Large intestine (tissue), 3 donors: ENCODE data around the gene CCDC146. TPM values are rescaled to one million over a fixed set of nuclear protein-coding genes. Genes with fewer than 3 reads are reported as not detected.

Experiments used
- DNase-seq, 2 donors: peaks; one replicate each; pipeline versions ENCODE4 v3.0.0 to v3.0.0-alpha.2; 2013
- H3K27ac ChIP-seq: one replicate; pipeline ENCODE4 v1.5.1; 2013; ENCODE audit warnings: low read length
- H3K27me3 ChIP-seq: 2 replicates; pipeline ENCODE4 v1.6.1; 2013; ENCODE audit warnings: low read length; ENCODE audit not compliant: control insufficient read depth, insufficient read depth
- H3K36me3 ChIP-seq: 2 replicates; pipeline ENCODE4 v1.6.1; 2013; ENCODE audit warnings: low read length; ENCODE audit not compliant: control insufficient read depth, insufficient read depth
- H3K4me1 ChIP-seq: one replicate; pipeline ENCODE4 v1.6.1; 2013; ENCODE audit warnings: low read length; ENCODE audit not compliant: control insufficient read depth, insufficient read depth
- H3K4me3 ChIP-seq: one replicate; pipeline ENCODE4 v1.5.1; 2013; ENCODE audit warnings: low read length
- H3K9me3 ChIP-seq: one replicate; pipeline ENCODE4 v1.6.1; 2013; ENCODE audit warnings: mild to moderate bottlenecking, low read depth, low read length, moderate library complexity; ENCODE audit not compliant: control insufficient read depth
- WGBS: methylation state at CpG from one replicate; pipeline ENCODE4 v1.1.5; 2013; ENCODE audit warnings: low lambda C conversion rate; ENCODE audit not compliant: insufficient coverage; 5-methylcytosine and 5-hydroxymethylcytosine counted together
- polyA plus RNA-seq: library from polyadenylated mRNA; unstranded; fragments of 120-200 nt; gene quantifications from one replicate; pipeline ENCODE4 v1.2.1, GENCODE V29; 2013

CCDC146 gene
- polyA plus RNA-seq, 1 donor, result 13.4 TPM

DNA sequence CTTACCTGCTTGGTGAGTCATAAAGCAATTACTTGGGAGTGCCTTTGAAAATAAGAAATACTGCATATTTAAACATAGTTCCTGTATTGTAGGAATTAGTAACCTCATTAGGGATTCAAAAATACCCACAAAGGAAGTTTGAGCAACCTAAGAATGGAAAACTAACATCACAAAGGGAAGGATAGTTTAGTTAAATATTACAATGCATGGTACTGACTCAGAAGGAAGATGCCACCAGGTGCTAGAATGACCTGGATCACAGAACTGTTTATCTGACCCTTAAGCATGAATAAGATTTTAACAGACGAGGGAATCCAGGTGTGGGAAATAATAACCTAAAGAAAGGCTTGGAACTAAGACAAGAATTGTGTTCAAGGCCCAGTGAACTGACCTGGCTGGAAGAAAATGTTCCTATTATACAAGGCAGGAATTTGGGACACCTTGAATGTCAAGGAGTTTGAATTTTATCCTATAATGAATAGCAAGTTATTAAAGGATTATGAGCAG, 187.4 kb downstream of the CCDC146 start:
- 50% methylated on average over 1 of the region's 1 CpG for WGBS
- H3K4me3 ChIP-seq, result no peak overlapping the region
- H3K36me3 ChIP-seq, result peaks cover 21% of the 10 kb centered on the region
- H3K27me3 ChIP-seq, result no peaks in the 10 kb centered on the region
- H3K4me1 ChIP-seq, result no peaks in the 10 kb centered on the region
- no peak for DNase-seq
- no peaks in the 10 kb centered on the region for H3K9me3 ChIP-seq
- H3K27ac ChIP-seq, result no peak overlapping the region

DNA sequence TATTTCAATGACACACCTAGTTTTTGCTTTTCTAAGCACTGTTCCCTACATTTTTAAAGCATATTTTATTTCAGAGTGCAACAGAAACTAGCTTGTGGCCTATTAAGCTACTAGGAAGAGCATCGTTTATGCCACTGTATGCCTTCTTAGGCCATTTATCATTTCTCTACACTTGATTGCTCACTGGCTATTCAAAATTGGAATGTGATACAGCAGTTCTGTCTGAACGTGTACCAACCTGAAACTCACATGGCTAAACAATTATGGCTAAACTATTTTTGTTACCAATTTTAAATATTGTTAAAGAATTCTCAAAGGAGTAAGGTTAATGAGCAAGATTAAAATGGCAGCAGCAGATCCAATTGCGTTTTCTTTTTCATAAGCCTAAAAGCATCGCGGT, 188.6 kb downstream of the CCDC146 start:
- H3K4me1 ChIP-seq, result no peaks in the 10 kb centered on the region
- no peak for DNase-seq
- WGBS, result no CpG with 5 or more reads among the region's 5 CpGs
- H3K36me3 ChIP-seq, result peaks cover 21% of the 10 kb centered on the region
- no peak overlapping the region for H3K27ac ChIP-seq
- no peaks in the 10 kb centered on the region for H3K9me3 ChIP-seq
- no peaks in the 10 kb centered on the region for H3K27me3 ChIP-seq
- no peak overlapping the region for H3K4me3 ChIP-seq

DNA sequence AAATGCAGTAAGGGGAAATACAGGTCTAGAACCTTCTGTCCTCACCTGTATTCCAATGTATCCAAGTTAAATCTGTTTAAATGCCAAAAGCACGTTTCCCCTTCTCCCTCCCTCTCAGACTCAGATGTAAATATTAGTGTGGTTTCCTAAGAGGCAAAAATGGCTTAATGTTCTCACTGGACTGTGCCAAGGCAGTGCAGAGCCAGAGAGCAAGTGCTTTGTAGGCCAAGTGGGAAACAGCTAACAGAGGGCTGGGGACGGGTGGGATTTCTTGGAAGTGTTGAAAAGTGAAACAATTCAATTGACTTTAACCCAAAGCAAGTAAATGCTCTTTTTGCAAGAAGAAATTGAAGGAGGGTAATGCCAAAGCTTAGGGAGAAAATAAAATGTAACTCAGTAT, 190.7 kb downstream of the CCDC146 start:
- H3K4me1 ChIP-seq, result no peaks in the 10 kb centered on the region

DNA sequence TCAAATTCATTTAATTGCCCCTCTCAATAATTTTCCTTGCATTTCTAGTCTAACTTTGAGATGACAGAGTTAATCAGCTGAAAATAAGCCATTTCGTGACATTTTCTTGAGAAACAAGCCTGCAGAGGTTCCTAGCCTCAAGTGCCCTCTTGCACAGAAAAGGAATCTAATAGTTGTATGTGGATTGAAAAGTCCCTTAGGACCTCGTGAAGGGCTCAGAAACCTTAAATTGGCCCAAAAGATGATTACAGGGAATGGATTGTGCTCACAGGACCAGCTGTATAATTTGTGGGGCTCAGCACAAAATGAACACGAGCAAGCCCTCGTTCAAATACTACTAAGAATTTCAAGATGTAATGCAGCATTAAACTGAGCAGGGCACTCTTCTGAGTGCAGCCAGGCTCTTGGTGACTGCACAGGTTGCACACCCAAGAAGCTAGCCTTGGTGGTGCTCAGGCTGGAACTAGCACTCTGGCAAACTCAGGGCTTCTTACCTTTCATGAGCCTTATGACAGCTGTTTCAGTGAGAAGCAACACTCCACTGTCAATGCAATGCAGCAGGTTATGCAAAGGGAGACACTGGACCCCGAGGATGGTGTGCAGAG, 191.6 kb downstream of the CCDC146 start:
- Histone ChIP-seq H3K4me3 (no peak overlapping the region), H3K36me3 (peaks cover 24% of the 10 kb centered on the region), H3K27ac (no peak overlapping the region), H3K4me1 (no peaks in the 10 kb centered on the region), H3K9me3 (no peaks in the 10 kb centered on the region), H3K27me3 (no peaks in the 10 kb centered on the region)
- no peak for DNase-seq
- WGBS, result no CpG with 5 or more reads among the region's 5 CpGs

More for the DNA sequence above, 190.7 kb downstream of the CCDC146 start:
- Histone ChIP-seq H3K27me3 (no peaks in the 10 kb centered on the region), H3K36me3 (peaks cover 25% of the 10 kb centered on the region), H3K27ac (no peak overlapping the region), H3K4me3 (no peak overlapping the region), H3K9me3 (no peaks in the 10 kb centered on the region)
- WGBS, result no CpG with 5 or more reads among the region's 2 CpGs
- DNase-seq, result no peak

DNA sequence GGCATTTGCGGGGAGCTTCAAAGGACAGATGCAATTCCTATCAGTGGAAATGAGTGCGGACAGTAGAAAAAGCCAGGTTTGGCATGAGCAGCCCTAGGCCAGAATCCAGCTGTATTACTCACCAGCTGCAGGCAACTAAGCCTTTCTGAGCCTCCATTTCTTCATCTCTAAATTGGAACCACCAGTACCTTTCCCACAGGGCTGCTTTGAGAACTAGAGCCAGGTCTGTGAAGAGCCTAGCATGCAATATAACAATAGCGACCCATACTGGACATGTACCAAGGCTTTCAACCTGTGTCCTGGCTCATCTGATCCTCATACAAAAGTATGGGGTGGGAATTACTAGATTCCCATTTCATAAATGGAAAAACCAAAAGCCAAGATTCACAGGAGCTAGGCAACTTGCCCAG, 192.8 kb downstream of the CCDC146 start:
- peaks cover 21% of the 10 kb centered on the region for H3K36me3 ChIP-seq
- no peaks in the 10 kb centered on the region for H3K4me1 ChIP-seq
- no peak for DNase-seq
- no peak overlapping the region for H3K4me3 ChIP-seq
- H3K27me3 ChIP-seq, result no peaks in the 10 kb centered on the region
- no peak overlapping the region for H3K27ac ChIP-seq
- no peaks in the 10 kb centered on the region for H3K9me3 ChIP-seq
- no CpG with 5 or more reads among the region's 3 CpGs for WGBS

DNA sequence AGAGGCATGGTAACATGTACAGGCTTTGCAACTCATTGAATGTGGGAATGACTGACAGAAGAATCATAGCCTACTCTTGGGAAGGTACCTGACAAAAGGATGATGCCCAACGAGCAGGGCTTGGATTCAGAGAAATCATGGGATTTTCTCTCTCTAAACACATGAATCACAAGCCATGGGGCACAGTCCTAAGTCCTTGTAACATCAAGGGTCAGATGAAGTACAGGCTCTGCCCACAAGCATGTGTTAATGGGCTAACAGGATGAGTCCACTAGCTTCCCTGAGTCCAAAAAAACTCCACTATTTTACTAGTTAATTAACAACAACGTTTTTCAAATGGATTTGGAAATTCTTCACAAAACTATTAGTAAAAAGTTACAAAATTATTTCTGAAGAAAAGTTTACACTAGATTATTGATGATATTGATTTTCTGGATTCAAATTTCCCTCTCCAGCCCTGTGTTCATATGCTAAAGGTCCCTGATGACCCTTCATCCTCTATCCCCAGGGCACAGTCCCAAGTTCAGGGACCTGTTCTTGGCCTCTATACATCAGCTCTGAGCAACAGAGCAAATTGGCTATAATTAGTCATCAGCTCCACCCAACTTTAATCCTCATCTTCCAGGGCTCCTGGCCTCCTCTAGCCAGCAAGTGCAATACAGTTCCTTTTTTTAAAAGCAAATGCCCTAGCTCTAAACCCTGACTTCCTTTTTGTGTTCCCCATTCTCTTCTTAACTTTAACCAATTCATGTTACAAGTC, 194.0 kb downstream of the CCDC146 start:
- peak in 1 of 2 donors; percentile 31 for DNase-seq
- Histone ChIP-seq H3K36me3 (peaks cover 19% of the 10 kb centered on the region), H3K4me3 (no peak overlapping the region), H3K27ac (no peak overlapping the region), H3K27me3 (no peaks in the 10 kb centered on the region), H3K4me1 (no peaks in the 10 kb centered on the region), H3K9me3 (no peaks in the 10 kb centered on the region)
- WGBS, result 60% methylated on average over 2 of the region's 2 CpGs

DNA sequence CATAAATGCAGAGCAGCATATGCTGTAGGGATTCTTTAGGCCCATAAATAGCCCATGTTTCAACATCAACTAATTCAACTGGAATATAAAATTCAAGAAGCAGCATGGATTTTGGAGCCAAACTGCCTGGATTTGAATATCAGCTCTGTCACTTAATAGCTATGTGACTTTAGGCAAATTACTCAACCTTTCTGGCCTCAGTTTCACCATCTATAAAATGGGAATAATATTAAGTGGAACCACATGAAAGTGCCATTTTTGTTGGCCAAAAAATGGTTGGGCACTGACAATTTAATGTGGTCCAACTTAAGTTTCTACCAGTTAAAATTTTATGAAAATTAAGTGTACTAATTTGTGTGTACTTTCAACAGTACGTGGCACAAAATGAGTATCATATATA, 195.6 kb downstream of the CCDC146 start:
- no peak for DNase-seq
- Histone ChIP-seq H3K9me3 (no peaks in the 10 kb centered on the region), H3K27ac (no peak overlapping the region), H3K4me3 (no peak overlapping the region), H3K4me1 (no peaks in the 10 kb centered on the region), H3K27me3 (no peaks in the 10 kb centered on the region), H3K36me3 (peaks cover 13% of the 10 kb centered on the region)
- 100% methylated on average over 1 of the region's 1 CpG for WGBS

DNA sequence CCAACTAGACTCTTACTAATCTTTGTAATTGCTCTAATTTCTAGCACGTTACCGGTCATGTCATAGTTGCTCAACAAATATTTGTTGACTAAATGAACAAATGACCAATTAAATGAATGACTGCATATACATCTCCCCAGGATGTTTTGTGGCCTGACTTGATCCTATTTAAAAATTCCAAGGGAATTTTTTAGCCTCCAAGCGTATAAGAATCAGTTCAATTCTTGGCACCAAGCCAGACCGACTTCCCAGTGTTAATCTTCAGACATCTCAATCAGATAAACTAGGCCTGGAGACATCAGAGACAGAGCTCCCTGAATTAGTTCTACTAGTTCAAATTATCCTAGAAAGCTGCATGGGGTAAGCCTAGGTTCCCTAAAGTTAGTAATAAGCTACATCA, 197.7 kb downstream of the CCDC146 start:
- DNase-seq, result no peak
- WGBS, result 80% methylated on average over 2 of the region's 4 CpGs
- H3K9me3 ChIP-seq, result no peaks in the 10 kb centered on the region
- no peaks in the 10 kb centered on the region for H3K4me1 ChIP-seq
- H3K27ac ChIP-seq, result no peak overlapping the region
- H3K36me3 ChIP-seq, result peaks cover 3% of the 10 kb centered on the region
- H3K27me3 ChIP-seq, result no peaks in the 10 kb centered on the region
- no peak overlapping the region for H3K4me3 ChIP-seq

DNA sequence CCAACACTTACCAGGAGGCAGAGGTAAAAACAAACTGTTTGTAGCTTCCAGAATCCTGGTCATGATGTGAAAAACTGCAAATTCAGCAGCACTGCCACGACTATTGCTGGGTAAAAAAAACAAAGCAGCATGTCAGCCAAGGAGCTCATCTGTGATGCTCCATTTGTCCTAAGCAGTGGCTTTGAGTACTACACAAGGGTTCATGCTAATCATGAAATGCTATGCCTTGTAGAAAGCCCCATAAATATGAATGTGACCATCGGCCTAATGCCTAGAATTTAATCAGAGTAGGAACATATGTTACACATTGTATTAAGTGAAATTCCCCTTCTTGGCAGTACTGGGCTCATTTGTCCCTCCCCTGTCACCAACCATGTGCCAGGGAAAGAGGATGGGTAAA, 198.3 kb downstream of the CCDC146 start:
- no peak for DNase-seq
- Histone ChIP-seq H3K4me3 (no peak overlapping the region), H3K9me3 (no peaks in the 10 kb centered on the region), H3K27ac (no peak overlapping the region), H3K27me3 (no peaks in the 10 kb centered on the region), H3K4me1 (no peaks in the 10 kb centered on the region), H3K36me3 (peaks cover 3% of the 10 kb centered on the region)
- no CpG with 5 or more reads among the region's 2 CpGs for WGBS

DNA sequence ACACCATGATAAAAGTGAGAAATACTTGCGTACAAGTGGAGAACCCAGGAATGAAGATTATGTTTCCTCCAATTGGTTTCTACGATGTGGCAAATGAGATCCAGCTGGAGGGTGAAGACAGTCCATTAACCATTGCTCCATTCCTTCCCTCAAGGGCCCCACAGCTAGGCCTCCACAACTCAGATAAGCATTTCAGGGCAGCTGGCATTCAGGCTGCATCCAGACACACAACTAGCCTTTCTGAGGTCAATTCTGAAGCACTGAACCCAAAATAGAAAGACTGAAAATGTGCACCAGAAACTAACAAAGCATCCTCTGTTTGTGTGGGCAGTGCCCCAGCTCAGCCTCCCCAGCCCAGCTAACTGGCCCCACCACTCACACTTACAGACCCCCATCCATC, 198.9 kb downstream of the CCDC146 start:
- Histone ChIP-seq H3K36me3 (peaks cover 3% of the 10 kb centered on the region), H3K4me1 (no peaks in the 10 kb centered on the region), H3K27me3 (no peaks in the 10 kb centered on the region), H3K27ac (no peak overlapping the region), H3K4me3 (no peak overlapping the region), H3K9me3 (no peaks in the 10 kb centered on the region)
- DNase-seq, result no peak
- 80% methylated on average over 1 of the region's 2 CpGs for WGBS
